ENCODE data around the gene AQP10.
"Not testable (repeated sequence)": the region's sequence is repeated elsewhere in the genome, so short reads cannot be mapped to it uniquely, and the experiment has no call there.

Gene AQP10

DNA sequence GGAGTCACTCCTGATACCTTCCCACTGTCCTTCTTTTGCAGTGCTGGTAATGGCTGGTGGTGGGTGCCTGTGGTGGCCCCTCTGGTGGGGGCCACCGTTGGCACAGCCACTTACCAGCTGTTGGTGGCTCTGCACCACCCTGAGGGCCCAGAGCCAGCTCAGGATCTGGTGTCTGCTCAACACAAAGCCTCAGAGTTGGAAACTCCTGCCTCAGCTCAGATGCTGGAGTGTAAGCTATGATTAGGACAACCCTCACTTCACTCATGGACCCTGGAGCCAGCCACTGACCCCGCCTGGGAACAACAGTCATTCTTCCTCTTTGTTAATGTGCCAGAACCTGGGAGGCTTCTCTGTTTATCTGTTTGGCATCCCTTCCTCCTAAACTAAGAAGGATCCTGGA, 3.3 kb downstream of the AQP10 start:
- DNase-seq, result no peak

DNA sequence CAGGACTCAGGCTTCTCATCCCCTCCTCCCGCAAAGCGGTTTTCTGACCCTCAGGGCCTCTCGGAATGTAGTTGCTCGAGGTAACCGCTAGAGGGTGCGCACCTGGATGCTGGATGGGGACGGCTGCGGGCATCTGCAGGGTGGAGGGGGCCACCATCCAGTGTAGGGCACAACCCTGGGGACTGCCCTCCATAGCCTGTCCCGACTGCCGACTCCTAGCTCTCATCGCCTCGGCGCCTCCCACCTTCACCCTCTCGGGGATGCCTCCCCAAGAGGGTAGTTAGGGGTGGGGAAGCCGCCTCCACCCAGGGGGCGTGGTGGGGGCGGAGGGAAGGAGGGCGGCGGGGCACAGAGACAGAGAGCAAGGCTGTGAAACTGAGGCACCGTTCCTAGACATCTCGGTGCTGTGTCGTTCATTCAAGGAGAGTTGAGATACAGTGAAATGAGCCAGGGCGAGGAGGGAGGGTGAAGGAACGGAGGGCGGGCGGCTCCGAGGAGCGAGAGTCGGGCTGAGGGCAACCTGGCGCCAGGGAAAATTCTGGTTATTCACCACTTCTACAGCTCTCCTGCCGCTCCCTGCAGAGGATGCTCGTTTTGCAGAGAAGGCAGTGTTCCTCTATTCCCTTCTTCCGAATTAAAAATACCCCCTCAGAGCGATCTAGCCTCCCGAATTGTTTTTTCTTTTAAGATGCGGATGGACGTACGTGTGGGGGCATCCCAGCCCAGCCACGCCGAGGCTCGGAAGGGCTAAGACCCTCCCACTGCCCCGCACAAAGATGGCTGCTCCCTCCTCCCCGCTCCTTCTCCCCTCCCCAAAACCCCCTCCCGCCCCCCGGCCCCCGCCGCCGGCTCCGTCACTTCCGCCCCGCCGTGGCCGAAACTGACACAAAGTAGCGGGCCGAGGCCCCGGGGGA, 4.0 kb downstream of the AQP10 start, which contains the start of gene ATP8B2:
Gene ATP8B2 (plus strand): TSS at position 857 of the 914 bp plus-strand sequence. CDS start 2,617 bp downstream, outside the sequence.
- DNase-seq, result peak; percentile 94

DNA sequence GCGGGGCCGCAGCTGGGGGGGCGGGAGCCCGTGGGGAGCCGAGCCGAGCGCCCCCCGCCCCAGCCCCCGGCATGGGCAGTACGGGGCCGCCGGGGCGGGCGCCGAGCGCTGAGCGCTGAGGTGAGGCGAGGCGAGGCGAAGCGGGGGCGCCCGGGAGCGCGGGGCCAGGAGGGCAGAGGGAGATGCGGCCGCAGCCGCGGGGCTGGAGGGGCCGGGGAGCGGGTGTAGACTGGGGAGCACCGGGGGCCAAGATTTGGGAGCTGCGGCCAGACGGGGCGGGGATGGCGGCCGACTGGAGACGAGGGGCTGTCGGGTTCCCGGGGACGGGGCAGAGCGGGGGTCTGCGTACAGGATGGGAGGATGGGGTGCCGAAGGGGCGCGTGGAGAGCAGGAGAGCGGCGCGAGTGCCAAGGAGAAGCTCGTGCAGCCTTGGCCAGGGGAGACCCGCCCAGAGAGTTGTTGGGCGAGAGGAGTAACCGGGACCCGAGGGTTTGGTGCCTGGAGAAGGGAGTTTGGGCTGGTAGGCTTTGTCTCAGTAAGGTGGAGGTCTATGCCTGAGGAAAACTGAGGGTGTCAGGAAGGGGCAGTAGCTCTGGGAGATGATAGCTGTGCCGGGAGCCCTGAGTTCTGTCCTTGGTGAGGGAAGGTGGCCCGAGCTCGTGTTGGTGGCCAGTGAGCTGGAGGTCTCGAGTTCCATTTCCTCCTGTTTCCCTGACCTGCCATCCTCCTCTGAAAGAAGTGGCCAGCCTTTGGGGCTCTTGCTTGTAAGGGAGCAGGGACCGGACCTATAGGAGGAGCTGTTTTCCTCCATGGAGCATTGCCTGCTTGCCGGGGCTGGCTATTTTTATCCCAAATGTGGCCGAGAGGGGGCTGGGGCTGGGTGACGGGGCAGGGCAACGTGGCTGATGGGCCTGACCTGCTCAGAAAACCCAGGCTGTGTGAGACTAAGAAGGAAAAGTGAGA, 5.0 kb downstream of the AQP10 start:
- peak; percentile 74 for DNase-seq

DNA sequence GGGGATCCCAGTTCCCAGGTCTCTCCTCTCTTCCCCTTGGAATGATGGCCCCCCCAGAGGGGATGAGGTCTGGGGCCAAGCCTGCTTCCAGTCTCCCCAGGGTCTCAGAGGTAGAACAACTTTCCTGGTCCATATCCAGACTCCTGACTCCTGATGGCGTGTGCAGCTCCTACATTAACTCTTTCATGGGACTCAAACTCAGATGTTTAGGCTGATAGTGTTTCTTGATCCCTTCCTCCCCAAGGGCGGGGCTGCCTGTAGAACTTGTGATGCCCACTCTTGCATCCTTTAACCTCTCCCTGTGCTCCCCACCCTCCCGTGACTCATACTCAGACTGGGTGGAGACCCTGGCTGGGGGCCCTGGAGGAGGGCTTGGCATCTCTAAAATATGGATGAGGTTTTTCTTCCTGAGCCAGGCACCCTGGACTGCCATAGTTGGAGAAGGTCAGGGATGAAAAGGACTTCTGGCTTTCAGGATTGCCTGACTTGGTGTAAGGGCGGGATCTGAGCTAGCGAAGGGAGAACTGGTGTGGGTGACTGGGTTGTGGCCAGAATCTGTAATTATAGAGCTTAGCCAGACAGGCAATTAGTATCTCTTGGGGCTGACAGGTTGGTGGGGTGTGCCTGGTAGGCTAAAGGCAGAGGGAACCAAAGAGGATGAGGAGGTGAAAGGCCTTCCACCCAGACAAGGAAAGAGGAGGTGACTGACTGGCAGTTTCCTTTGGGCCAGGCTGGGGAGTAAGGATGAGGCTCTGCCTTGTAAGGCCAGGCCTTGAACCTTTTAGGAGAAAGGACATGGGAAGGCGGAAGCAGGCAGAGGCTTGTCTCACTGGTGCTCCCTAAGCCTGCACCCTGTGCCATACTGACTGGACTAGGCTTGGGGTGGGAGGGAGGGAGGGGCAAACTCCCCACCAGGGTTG, 5.9 kb downstream of the AQP10 start:
- no peak for DNase-seq

DNA sequence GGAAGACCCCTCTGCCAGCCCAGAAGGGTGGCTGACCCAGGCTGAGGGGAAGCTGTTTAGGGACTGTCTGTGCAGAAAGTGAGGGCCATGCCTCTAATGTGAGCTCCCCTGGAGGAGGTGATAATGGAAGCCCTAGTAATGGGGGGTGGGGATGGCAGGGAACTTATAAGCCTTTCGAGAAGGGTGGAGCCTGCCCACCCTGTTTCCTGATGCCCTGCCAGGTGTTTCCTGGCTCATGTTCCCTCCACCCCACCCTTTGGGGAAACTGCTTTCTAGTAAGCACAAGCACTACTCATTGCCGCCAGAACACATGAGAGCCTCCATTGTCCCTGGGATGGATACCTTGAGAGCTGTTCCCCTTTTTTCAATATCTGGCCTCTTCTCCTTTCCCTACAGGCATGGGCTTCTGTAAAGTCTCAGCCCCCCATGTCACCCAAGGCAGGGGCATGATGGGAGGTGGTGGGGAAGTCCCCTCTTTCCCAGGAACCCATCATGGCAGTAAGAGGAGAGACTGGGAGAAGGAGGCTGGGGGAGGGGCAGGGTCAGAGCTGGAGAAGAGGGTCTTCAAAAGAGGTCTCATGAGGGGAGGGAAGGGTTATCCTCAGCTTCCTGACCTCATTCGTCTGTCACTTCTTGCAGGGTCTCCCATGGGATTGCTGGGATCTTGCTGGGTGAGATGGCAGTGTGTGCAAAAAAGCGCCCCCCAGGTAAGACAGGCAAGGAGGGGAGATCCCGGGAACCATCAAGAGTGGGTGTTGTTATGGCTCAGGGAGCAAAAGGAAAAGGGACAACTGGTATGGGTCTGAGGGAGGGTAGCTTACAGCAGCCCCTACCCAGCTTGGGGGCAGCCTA, 6.8 kb downstream of the AQP10 start:
- no peak for DNase-seq

DNA sequence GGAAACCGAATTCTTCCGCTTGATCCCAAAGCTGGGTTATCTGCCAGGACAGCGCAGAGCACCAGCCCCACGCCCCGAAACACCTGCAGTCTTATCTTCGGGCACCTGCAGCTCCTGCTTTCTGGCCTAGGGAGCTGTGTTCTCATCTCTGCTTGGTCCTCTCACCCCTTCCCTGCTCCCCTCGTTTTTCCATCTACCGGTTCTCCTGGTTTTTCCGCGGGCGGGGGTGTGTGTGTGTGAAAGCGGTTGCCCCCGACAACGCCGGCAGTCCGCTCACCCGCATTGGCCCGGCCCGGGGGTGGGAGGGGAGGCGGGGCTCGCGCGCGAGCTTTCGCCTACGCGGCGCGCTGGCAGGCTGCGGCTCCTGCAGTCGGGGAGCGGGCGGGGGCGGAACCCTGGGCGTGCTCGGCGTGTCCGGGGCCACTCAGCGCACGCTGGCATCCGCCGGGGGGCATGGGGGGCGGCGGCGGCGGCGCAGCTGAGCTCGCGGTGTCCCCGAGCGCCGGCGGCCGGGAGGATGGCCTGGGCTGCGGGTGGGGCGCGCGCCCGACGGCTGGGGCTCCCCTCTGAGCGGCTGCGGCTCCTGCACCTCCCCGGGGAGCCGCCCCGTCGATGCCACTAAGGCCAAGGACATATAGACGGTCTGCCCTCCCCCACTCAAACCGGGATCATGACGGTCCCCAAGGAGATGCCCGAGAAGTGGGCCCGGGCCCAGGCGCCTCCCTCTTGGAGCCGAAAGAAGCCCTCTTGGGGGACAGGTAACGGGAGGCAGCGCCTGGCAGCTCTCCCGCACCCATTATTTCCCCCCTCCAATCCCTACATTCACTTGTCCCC, 7.6 kb downstream of the AQP10 start:
- peak; percentile 49 for DNase-seq

DNA sequence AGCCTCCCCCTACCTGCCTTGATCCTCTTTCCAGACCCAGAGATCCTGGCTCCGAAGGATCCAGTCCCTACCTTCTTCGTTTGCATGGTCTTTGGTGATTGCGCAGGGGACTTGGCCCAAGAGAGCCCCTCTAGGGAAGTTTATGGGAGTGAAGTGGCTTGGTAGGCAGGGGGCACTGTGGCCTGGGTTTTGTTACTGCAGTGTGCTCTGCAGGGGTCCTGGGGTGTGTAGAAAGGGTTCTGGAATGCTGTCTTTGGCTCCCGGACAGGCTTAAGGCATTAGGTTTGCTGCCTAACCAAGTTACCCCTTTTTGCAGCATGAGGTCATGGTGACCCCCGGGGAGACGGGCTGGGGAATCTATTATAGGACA, 8.2 kb downstream of the AQP10 start:
- no peak for DNase-seq

DNA sequence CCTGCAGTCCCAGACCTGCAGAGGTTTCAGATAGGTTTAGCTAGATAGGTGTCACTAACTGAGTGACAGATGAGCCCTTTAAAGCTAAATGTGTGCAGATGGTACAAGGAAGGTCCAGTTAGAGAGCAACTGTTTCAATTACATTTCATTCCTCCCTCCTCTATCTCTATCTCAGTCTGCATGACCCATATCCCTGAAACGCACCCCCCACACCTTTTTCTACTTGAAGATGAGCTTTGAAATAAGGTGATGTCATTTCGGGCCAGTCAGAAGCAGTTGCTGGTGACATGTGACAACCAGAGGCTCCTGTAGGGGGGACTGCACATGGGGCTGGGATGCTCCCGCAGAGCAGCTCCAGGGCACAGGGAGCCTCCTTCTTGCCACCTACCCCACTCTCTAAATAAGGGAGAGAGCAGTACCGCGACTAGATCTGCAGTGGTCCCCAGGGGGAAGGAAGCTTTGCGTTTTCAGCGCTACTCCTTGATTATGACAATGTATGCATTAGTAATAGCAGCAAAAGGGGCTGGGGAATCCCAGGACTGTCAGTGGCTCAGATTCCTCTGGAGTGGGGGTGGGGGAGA, 8.7 kb downstream of the AQP10 start:
- no peak for DNase-seq

DNA sequence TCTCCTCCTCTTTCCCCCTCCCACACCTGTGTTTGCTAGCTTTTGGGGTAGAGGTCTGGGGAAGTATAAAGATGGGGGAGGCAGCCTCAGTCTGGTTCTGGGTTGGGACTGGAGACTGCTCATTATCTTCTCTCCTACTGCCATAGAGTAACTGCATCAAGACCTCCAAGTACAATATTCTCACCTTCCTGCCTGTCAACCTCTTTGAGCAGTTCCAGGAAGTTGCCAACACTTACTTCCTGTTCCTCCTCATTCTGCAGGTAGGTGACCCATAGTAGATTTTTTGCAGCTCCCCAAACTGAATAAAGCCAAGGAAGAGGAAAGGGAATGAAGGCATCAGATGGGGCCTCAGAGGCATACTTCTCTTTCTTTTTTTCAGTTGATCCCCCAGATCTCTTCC, 9.8 kb downstream of the AQP10 start:
- DNase-seq, result no peak

DNA sequence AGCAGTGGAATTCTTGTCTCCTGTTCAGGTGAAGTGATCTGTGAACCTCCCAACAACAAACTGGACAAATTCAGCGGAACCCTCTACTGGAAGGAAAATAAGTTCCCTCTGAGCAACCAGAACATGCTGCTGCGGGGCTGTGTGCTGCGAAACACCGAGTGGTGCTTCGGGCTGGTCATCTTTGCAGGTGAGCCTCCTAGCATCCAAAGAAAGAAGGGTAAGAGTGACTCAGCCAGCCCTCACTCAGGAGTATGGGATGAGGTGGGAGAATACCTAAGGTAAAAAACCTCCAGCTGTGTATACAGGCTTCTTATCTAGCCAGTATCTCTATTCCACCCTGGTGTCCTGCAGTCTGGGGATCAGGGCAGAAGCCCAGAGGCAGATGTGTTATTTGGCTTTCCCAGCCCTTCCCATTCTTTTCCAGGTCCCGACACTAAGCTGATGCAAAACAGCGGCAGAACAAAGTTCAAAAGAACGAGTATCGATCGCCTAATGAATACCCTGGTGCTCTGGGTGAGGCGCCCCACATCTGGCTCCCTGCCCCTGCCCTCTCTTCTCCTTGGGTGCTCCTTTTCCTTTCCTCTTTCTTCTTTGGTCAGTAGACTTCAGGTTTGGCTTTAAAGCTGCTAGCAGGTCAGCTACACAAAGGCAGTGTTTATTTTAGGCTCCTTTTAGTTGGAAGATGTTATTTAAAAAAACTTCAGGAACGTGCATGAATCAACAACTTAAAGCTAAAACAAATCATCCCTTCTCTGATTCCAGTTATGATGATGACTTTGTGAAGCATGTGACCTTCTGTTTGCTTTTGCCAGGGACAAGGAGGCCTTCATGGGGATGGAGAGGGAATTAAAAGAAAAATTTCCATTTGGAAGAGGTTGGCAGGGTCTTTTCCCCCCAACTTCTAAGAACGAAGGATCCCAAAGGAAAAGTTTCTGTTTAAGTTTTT, 13.5 kb downstream of the AQP10 start:
- no peak for DNase-seq

DNA sequence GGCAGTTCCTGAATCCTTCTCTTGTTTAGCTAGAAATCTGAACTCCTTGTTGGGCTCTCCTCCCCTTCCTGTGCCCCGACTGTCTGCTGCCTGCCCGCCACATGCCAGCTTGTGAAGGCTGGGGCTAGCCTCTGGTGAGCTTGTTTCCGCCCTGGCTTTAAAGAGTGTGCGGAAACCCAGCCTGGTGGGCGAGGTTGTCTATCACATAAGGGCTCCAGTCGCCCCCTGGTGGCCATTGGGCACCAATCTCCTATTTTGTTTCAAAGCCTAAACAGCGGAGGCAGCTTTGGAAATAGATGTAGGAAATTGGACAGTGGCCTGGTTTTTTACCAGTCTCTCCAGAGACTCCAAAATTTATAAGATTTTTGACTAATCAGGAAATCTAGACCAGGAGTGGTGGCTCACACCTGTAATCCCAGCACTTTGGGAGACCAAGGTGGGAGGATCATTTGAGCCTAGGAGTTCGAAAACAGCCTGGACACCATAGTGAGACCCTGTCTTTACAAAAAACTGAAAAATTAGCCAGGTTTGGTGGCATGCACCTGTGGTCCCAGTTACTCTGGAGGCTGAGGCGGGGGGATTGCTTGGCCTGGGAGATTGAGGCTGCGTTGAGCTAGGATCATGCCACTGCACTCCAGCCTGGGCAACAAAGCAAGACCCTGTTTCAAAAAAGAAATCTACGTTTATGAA, 14.3 kb downstream of the AQP10 start:
- DNase-seq, result peak; percentile 35

DNA sequence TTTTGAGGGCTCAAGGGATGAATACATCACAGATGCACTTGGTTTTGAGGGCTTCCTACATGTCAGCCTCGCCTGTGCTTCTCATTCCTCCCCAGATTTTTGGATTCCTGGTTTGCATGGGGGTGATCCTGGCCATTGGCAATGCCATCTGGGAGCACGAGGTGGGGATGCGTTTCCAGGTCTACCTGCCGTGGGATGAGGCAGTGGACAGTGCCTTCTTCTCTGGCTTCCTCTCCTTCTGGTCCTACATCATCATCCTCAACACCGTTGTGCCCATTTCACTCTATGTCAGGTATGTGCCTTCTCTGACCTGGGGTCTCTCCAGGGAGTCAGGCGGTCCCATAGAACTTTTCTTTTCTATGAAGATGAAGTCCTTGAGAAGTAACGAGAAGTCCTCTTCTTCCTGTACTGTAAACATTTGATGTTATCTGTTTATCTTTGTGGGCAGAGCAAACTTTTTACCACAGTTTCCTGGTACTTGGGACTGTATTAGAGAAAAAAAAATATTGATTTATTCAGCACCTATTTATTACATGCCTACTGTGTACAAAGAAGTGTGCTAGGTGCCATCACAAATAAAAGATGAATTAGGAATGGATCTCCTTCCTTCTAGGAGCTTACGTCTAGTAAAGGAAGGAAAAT, 16.5 kb downstream of the AQP10 start:
- no peak for DNase-seq

DNA sequence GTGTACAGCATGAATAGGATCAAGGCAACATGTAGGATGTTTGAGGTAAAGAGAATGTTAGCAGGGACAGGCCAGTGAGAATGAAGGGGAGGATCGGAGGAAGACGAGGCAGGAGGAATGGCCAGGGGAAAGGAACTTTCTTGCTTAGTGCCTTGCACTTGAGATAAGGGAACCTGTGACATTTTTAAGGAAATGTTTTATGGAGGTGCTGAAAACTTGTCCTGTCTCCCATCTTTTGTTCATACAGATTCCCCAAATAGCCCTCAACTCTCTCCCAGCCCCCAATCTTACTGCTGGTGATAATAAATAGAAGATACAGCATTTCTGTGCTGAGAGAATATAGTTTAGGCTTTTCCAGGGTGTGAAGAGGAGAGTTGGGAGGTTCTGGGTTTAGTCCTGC, 18.0 kb downstream of the AQP10 start:
- no peak for DNase-seq

DNA sequence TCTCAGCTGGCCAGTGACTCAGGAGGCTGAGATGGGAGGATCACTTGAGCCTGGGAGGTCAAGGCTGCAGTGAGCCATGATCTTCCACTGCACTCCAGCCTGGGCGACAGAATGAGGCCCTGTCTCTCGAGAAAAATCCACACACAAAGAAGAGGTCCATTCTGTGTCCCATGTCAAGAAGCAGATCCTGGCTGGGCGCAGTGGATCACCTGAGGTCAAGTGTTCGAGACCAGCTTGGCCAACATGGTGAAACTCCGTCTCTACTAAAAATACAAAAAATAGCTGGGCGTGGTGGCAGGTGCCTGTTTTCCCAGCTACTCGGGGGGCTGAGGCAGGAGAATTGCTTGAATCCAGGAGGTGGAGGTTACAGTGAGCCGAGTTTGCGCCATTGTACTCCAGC, 20.5 kb downstream of the AQP10 start:
- DNase-seq, result not testable (repeated sequence)

DNA sequence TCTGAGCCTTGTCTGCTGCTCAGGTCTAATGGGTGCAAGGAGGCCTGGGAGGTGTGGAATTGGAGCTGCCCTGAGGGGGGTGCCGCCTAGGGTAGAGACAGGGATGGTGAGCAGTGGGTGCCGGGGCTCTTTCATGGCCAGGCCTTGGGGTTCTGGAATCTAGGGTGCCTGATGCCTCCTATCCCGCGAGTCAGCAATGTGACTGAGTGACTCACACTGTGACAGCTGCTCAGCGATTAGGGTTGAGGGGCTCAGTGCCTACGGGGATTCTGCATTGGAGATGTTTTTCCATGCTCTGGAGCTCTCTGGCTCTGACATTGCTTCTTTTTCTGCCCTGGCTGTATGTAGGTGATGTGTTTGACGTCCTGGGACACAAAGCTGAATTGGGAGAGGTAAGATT, 21.2 kb downstream of the AQP10 start:
- no peak for DNase-seq

DNA sequence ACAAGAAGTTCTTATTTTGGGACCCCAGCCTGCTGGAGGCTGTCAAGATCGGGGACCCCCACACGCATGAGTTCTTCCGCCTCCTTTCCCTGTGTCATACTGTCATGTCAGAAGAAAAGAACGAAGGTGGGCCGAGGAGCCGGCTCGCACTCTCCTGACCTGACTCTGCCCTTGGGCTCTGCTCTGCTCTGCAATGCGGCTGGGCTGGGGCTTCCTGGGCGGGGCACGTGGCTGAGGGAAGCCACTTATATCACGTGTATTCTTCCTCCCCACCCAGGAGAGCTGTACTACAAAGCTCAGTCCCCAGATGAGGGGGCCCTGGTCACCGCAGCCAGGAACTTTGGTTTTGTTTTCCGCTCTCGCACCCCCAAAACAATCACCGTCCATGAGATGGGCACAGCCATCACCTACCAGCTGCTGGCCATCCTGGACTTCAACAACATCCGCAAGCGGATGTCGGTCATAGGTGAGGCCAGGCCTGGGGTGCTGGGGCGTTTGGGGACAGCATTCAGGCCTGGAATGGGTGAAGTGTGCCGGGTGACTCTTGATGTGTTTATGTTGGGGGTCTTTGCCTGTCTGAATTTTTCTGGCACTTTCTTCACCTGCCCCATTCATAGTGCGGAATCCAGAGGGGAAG, 22.1 kb downstream of the AQP10 start:
- no peak for DNase-seq
